Measurements from ENCODE around the gene ERCC2.
"Not testable (repeated sequence)": the region's sequence is repeated elsewhere in the genome, so short reads cannot be mapped to it uniquely, and the experiment has no call there.

The ERCC2 gene

GRCh38 chr19:45334881-45335280 is 35.5 kb downstream of the ERCC2 start:
- H3K4me1 Mint-ChIP-seq, H3K4me3 Mint-ChIP-seq, H3K9me3 Mint-ChIP-seq, H3K27ac Mint-ChIP-seq, H3K36me3 Mint-ChIP-seq: not testable (repeated sequence)
- peaks cover 11% of the 10 kb centered on the region for H3K27me3 Mint-ChIP-seq

- no peaks in the 10 kb centered on the region for H3K36me3 Mint-ChIP-seq
- peaks cover 8% of the 10 kb centered on the region for H3K27me3 Mint-ChIP-seq
- peaks cover 3% of the 10 kb centered on the region for H3K4me1 Mint-ChIP-seq
- no peak overlapping the region for H3K27ac Mint-ChIP-seq
- no peaks in the 10 kb centered on the region for H3K9me3 Mint-ChIP-seq
- no peak overlapping the region for H3K4me3 Mint-ChIP-seq
Measured at GRCh38 chr19:45333609-45334303, 36.6 kb downstream of the ERCC2 start.

GRCh38 chr19:45331411-45331810 is 39.0 kb downstream of the ERCC2 start:
- H3K36me3 Mint-ChIP-seq = no peaks in the 10 kb centered on the region
- no peaks in the 10 kb centered on the region for H3K4me1 Mint-ChIP-seq
- peaks cover 3% of the 10 kb centered on the region for H3K27me3 Mint-ChIP-seq
- no peak overlapping the region for H3K27ac Mint-ChIP-seq
- no peak overlapping the region for H3K4me3 Mint-ChIP-seq
- no peaks in the 10 kb centered on the region for H3K9me3 Mint-ChIP-seq

GRCh38 chr19:45327404-45328143 is 42.8 kb downstream of the ERCC2 start:
- H3K27me3 Mint-ChIP-seq = peaks cover 14% of the 10 kb centered on the region
- no peak overlapping the region for H3K4me3 Mint-ChIP-seq
- no peaks in the 10 kb centered on the region for H3K4me1 Mint-ChIP-seq
- H3K9me3 Mint-ChIP-seq = no peaks in the 10 kb centered on the region
- H3K36me3 Mint-ChIP-seq = no peaks in the 10 kb centered on the region
- H3K27ac Mint-ChIP-seq = no peak overlapping the region

- no peaks in the 10 kb centered on the region for H3K36me3 Mint-ChIP-seq
- no peaks in the 10 kb centered on the region for H3K9me3 Mint-ChIP-seq
- no peak overlapping the region for H3K4me3 Mint-ChIP-seq
- H3K27ac Mint-ChIP-seq = peak overlapping the region; percentile 51
- no peaks in the 10 kb centered on the region for H3K4me1 Mint-ChIP-seq
- peaks cover 19% of the 10 kb centered on the region for H3K27me3 Mint-ChIP-seq
Measured at GRCh38 chr19:45324349-45324907, 45.9 kb downstream of the ERCC2 start.

GRCh38 chr19:45323671-45324081 is 46.7 kb downstream of the ERCC2 start:
- H3K4me3 Mint-ChIP-seq = no peak overlapping the region
- no peak overlapping the region for H3K27ac Mint-ChIP-seq
- H3K4me1 Mint-ChIP-seq = no peaks in the 10 kb centered on the region
- peaks cover 19% of the 10 kb centered on the region for H3K27me3 Mint-ChIP-seq
- H3K9me3 Mint-ChIP-seq = no peaks in the 10 kb centered on the region
- H3K36me3 Mint-ChIP-seq = no peaks in the 10 kb centered on the region

- no peak within 1 kb of the TSS for H3K4me3 Mint-ChIP-seq
- peaks cover 17% of the 10 kb centered on the region for H3K27me3 Mint-ChIP-seq
- no peaks in the 10 kb centered on the region for H3K36me3 Mint-ChIP-seq
- no peaks in the 10 kb centered on the region for H3K9me3 Mint-ChIP-seq
- no peak within 1 kb of the TSS for H3K27ac Mint-ChIP-seq
- H3K4me1 Mint-ChIP-seq = no peaks in the 10 kb centered on the region
Measured at GRCh38 chr19:45322744-45323281, 47.6 kb downstream of the ERCC2 start, which contains the start of gene CKM. Gene CKM (minus strand): TSS chr19:45322875. CDS start chr19:45319713, 3,162 bp downstream.

GRCh38 chr19:45322311-45322710 is 48.1 kb downstream of the ERCC2 start:
- Mint-ChIP-seq H3K4me3 (no peak overlapping the region), H3K27ac (no peak overlapping the region), H3K9me3 (no peaks in the 10 kb centered on the region), H3K36me3 (no peaks in the 10 kb centered on the region), H3K27me3 (peaks cover 20% of the 10 kb centered on the region), H3K4me1 (no peaks in the 10 kb centered on the region)

- Mint-ChIP-seq H3K9me3 (no peaks in the 10 kb centered on the region), H3K4me1 (no peaks in the 10 kb centered on the region), H3K27me3 (peaks cover 22% of the 10 kb centered on the region), H3K36me3 (no peaks in the 10 kb centered on the region), H3K27ac (no peak overlapping the region), H3K4me3 (no peak overlapping the region)
Measured at GRCh38 chr19:45321848-45322247, 48.5 kb downstream of the ERCC2 start.

GRCh38 chr19:45320997-45321775 is 49.2 kb downstream of the ERCC2 start:
- Mint-ChIP-seq H3K4me1 (no peaks in the 10 kb centered on the region), H3K4me3 (no peak overlapping the region), H3K9me3 (no peaks in the 10 kb centered on the region), H3K36me3 (no peaks in the 10 kb centered on the region), H3K27ac (no peak overlapping the region), H3K27me3 (peaks cover 22% of the 10 kb centered on the region)

- H3K4me1 Mint-ChIP-seq = no peaks in the 10 kb centered on the region
- no peak overlapping the region for H3K4me3 Mint-ChIP-seq
- H3K36me3 Mint-ChIP-seq = no peaks in the 10 kb centered on the region
- peaks cover 16% of the 10 kb centered on the region for H3K27me3 Mint-ChIP-seq
- no peaks in the 10 kb centered on the region for H3K9me3 Mint-ChIP-seq
- no peak overlapping the region for H3K27ac Mint-ChIP-seq
Measured at GRCh38 chr19:45315304-45315703, 55.1 kb downstream of the ERCC2 start.

GRCh38 chr19:45314708-45315245 is 55.6 kb downstream of the ERCC2 start:
- no peak overlapping the region for H3K27ac Mint-ChIP-seq
- peaks cover 16% of the 10 kb centered on the region for H3K27me3 Mint-ChIP-seq
- no peak overlapping the region for H3K4me3 Mint-ChIP-seq
- no peaks in the 10 kb centered on the region for H3K36me3 Mint-ChIP-seq
- no peaks in the 10 kb centered on the region for H3K9me3 Mint-ChIP-seq
- H3K4me1 Mint-ChIP-seq = no peaks in the 10 kb centered on the region

- not testable (repeated sequence) for H3K9me3 Mint-ChIP-seq, H3K36me3 Mint-ChIP-seq, H3K4me1 Mint-ChIP-seq, H3K27ac Mint-ChIP-seq, H3K4me3 Mint-ChIP-seq
- H3K27me3 Mint-ChIP-seq = peaks cover 13% of the 10 kb centered on the region
Measured at GRCh38 chr19:45312285-45312684, 58.1 kb downstream of the ERCC2 start.

GRCh38 chr19:45311621-45312020 is 58.8 kb downstream of the ERCC2 start:
- H3K27me3 Mint-ChIP-seq = peaks cover 11% of the 10 kb centered on the region
- no peaks in the 10 kb centered on the region for H3K9me3 Mint-ChIP-seq
- no peak overlapping the region for H3K27ac Mint-ChIP-seq
- H3K4me1 Mint-ChIP-seq = no peaks in the 10 kb centered on the region
- H3K4me3 Mint-ChIP-seq = no peak overlapping the region
- H3K36me3 Mint-ChIP-seq = no peaks in the 10 kb centered on the region

GRCh38 chr19:45309322-45309721 is 61.1 kb downstream of the ERCC2 start:
- not testable (repeated sequence) for H3K27me3 Mint-ChIP-seq, H3K27ac Mint-ChIP-seq, H3K4me3 Mint-ChIP-seq, H3K36me3 Mint-ChIP-seq, H3K4me1 Mint-ChIP-seq, H3K9me3 Mint-ChIP-seq
